Endodermal cell (in vitro differentiated cells): ENCODE results near the gene PBLD. TPM values are rescaled to one million over a fixed set of nuclear protein-coding genes. Genes with fewer than 3 reads are reported as not detected.
"Not testable (repeated sequence)": the region's sequence is repeated elsewhere in the genome, so short reads cannot be mapped to it uniquely, and the experiment has no call there.

Experiments used
- DNase-seq: peaks from one replicate; pipeline ENCODE4 v3.0.0-alpha.2; 2017
- H3K27ac ChIP-seq: 2 replicates; pipeline ENCODE4 v1.5.1; 2013; ENCODE audit warnings: mild to moderate bottlenecking, low read depth, low read length, moderate library complexity
- H3K27me3 ChIP-seq: 2 replicates; pipeline ENCODE4 v1.6.1; 2013; ENCODE audit warnings: mild to moderate bottlenecking, low read length, moderate library complexity; ENCODE audit not compliant: insufficient read depth, control insufficient read depth, poor library complexity, severe bottlenecking
- H3K36me3 ChIP-seq: 2 replicates; pipeline ENCODE4 v1.7.0; 2013; ENCODE audit warnings: mild to moderate bottlenecking, low read length, moderate library complexity; ENCODE audit not compliant: control insufficient read depth, insufficient read depth
- H3K4me1 ChIP-seq: one replicate; pipeline ENCODE4 v1.7.0; 2013; ENCODE audit warnings: low read length; ENCODE audit not compliant: control insufficient read depth, insufficient read depth
- H3K4me3 ChIP-seq: 2 replicates; pipeline ENCODE4 v1.5.1; 2013; ENCODE audit warnings: mild to moderate bottlenecking, low read length, moderate library complexity
- H3K9ac ChIP-seq: 2 replicates; pipeline ENCODE4 v1.6.1; 2013; ENCODE audit warnings: mild to moderate bottlenecking, low read length, moderate library complexity; ENCODE audit not compliant: poor library complexity, severe bottlenecking; ENCODE audit errors: extremely low read depth
- H3K9me3 ChIP-seq: 2 replicates; pipeline ENCODE4 v1.6.1; 2013; ENCODE audit warnings: mild to moderate bottlenecking, low read length, moderate library complexity; ENCODE audit not compliant: control insufficient read depth
- H3K27ac Mint-ChIP-seq: 2 replicates; pipeline ENCODE4 v1.8.0; 2020; ENCODE audit warnings: mixed read lengths
- H3K27me3 Mint-ChIP-seq: 2 replicates; pipeline ENCODE4 v1.8.0; 2021; ENCODE audit warnings: mild to moderate bottlenecking, mixed read lengths; ENCODE audit not compliant: insufficient read depth
- H3K36me3 Mint-ChIP-seq: 2 replicates; pipeline ENCODE4 v1.8.0; 2020; ENCODE audit warnings: low read depth, mixed read lengths
- H3K4me1 Mint-ChIP-seq: 2 replicates; pipeline ENCODE4 v1.8.0; 2020; ENCODE audit warnings: mixed read lengths
- H3K4me3 Mint-ChIP-seq: 2 replicates; pipeline ENCODE4 v1.8.0; 2020; ENCODE audit warnings: mild to moderate bottlenecking, moderate library complexity, mixed read lengths
- H3K9me3 Mint-ChIP-seq: 2 replicates; pipeline ENCODE4 v1.8.0; 2020; ENCODE audit warnings: mild to moderate bottlenecking, mixed read lengths
- WGBS, 2 experiments: methylation state at CpG; one replicate each; pipeline versions ENCODE4 v1.1.5 to v1.1.7; 2013; ENCODE audit warnings: missing lambda C conversion rate in 2 of 2, mixed read lengths in 1 of 2; ENCODE audit not compliant: insufficient coverage in 1 of 2, insufficient read length in 1 of 2; 5-methylcytosine and 5-hydroxymethylcytosine counted together
- total RNA-seq, 2 donors: library from RNA; stranded (reverse); fragmentation: NEBNext Ultra II Directional in 1 of 2; extraction: Animal tissue kit (Norgen Biotek cat#: 25700) in 1 of 2; gene quantifications; 2 replicates in 1 of 2; 3 replicates in 1 of 2; pipeline ENCODE4 v1.2.1, GENCODE V29; 2021
- TF ChIP-seq, protein P1 (sequence below): fragments of 200-600 bp; sonication (generic); conservative IDR thresholded peaks from 2 replicates; pipeline ENCODE4 v1.5.0; 2021; ENCODE audit warnings: antibody characterized with exemption, mild to moderate bottlenecking

Gene PBLD
- total RNA-seq, 2 donors from 2014 or later: 5.0 to 5.3 TPM

DNA sequence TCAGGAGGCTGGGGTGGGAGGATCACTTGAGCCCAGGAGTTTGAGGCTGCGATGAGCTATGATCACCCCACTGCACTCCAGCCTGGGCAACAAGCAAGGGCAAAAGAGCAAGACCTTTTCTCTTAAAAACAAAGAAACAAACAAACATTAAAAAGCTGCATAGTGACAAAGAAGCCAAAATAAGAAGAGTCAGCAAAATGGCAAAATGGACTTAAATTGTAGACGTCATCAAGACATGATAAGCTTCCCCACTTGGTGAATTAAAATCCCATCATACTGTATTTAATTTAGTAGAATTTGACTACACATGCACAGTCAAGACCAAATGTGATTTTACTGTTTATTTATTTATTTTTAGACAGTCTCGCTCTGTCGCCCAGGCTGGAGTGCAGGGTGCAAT, 52.0 kb downstream of the PBLD start:
- WGBS, 2 experiments: 92 to 99% methylated on average over 3 to 4 of the region's 4 CpGs
- H3K27me3 ChIP-seq: no peaks in the 10 kb centered on the region
- H3K4me3 ChIP-seq: peak overlapping the region; percentile 33
- Mint-ChIP-seq H3K4me1 (no peaks in the 10 kb centered on the region), H3K4me3 (no peak overlapping the region), H3K27ac (no peak overlapping the region), H3K36me3 (peaks cover 22% of the 10 kb centered on the region), H3K9me3 (peaks cover 44% of the 10 kb centered on the region), H3K27me3 (peaks cover 3% of the 10 kb centered on the region)
- no peaks in the 10 kb centered on the region for H3K36me3 ChIP-seq
- DNase-seq: no peak
- H3K9me3 ChIP-seq: peaks cover 24% of the 10 kb centered on the region
- TF ChIP-seq, protein P1, sequence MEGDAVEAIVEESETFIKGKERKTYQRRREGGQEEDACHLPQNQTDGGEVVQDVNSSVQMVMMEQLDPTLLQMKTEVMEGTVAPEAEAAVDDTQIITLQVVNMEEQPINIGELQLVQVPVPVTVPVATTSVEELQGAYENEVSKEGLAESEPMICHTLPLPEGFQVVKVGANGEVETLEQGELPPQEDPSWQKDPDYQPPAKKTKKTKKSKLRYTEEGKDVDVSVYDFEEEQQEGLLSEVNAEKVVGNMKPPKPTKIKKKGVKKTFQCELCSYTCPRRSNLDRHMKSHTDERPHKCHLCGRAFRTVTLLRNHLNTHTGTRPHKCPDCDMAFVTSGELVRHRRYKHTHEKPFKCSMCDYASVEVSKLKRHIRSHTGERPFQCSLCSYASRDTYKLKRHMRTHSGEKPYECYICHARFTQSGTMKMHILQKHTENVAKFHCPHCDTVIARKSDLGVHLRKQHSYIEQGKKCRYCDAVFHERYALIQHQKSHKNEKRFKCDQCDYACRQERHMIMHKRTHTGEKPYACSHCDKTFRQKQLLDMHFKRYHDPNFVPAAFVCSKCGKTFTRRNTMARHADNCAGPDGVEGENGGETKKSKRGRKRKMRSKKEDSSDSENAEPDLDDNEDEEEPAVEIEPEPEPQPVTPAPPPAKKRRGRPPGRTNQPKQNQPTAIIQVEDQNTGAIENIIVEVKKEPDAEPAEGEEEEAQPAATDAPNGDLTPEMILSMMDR: no peak
- no peak overlapping the region for H3K27ac ChIP-seq
- H3K4me1 ChIP-seq: no peaks in the 10 kb centered on the region
- no peak overlapping the region for H3K9ac ChIP-seq

DNA sequence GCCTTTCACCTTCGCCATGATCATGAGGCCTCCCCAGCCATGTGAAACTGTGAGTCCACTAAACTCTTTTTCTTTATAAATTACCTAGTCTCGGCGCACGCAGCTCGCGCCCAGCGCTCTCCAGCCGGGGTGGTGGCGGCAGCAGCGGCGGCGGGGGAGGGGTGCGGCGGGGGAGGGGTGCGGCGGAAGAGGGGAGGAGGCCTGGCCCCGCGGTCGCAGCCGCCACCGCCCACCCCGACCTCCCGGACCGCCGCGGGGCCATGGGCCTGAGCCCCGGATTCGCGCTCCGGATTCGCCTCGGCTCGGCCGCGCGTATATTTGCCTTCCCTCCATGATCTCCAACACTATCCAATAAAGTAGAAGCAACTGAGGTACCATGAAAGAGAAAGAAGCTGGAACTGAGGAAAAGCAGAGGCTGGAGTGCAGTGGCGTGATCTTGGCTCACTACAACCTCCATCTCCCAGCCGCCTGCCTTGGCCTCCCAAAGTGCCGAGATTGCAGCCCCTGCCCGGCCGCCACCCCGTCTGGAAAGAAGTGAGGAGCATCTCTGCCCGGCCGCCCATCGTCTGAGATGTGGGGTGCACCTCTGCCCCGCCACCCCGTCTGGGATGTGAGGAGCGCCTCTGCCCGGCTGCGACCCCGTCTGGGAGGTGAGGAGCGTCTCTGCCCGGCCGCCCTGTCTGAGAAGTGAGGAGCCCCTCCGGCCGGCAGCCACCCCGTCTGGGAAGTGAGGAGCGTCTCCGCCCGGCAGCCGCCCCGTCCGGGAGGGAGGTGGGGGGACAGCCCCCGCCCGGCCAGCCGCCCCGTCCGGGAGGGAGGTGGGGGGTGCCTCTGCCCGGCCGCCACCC, 53.6 kb downstream of the PBLD start:
- not testable (repeated sequence) for H3K4me3 ChIP-seq

GRCh38 chr10:68277814-68278213, 54.9 kb downstream of the PBLD start:
- not testable (repeated sequence) for DNase-seq, H3K27me3 Mint-ChIP-seq, H3K4me1 ChIP-seq, H3K27ac ChIP-seq, H3K36me3 ChIP-seq, H3K27ac Mint-ChIP-seq, H3K4me3 ChIP-seq, H3K27me3 ChIP-seq, H3K4me3 Mint-ChIP-seq, H3K4me1 Mint-ChIP-seq, H3K9ac ChIP-seq
- peaks cover 34% of the 10 kb centered on the region for H3K9me3 ChIP-seq
- Mint-ChIP-seq H3K36me3 (peaks cover 22% of the 10 kb centered on the region), H3K9me3 (peaks cover 52% of the 10 kb centered on the region)
- 96 to 100% methylated on average over 1 to 2 of the region's 2 CpGs for WGBS, 2 experiments

More for the DNA sequence above, 53.6 kb downstream of the PBLD start:
- H3K4me3 Mint-ChIP-seq, DNase-seq, H3K36me3 ChIP-seq, H3K27me3 Mint-ChIP-seq, H3K27ac ChIP-seq, H3K4me1 ChIP-seq, H3K9ac ChIP-seq, H3K27ac Mint-ChIP-seq, H3K4me1 Mint-ChIP-seq, H3K27me3 ChIP-seq: not testable (repeated sequence)
- H3K9me3 ChIP-seq: peaks cover 33% of the 10 kb centered on the region
- H3K36me3 Mint-ChIP-seq: peaks cover 22% of the 10 kb centered on the region
- WGBS, 2 experiments: 96 to 100% methylated on average over 1 to 64 of the region's 70 CpGs
- H3K9me3 Mint-ChIP-seq: peaks cover 48% of the 10 kb centered on the region

GRCh38 chr10:68276224-68276623, 56.5 kb downstream of the PBLD start:
- H3K36me3 Mint-ChIP-seq: peaks cover 19% of the 10 kb centered on the region
- Histone ChIP-seq H3K9ac (no peak overlapping the region), H3K4me1 (peaks cover 2% of the 10 kb centered on the region), H3K27ac (no peak overlapping the region), H3K27me3 (no peaks in the 10 kb centered on the region), H3K4me3 (no peak overlapping the region), H3K9me3 (peaks cover 40% of the 10 kb centered on the region), H3K36me3 (no peaks in the 10 kb centered on the region)
- H3K27ac Mint-ChIP-seq: no peak overlapping the region
- peaks cover 3% of the 10 kb centered on the region for H3K27me3 Mint-ChIP-seq
- H3K4me3 Mint-ChIP-seq: no peak overlapping the region
- DNase-seq: no peak
- TF ChIP-seq, protein P1: no peak
- peaks cover 55% of the 10 kb centered on the region for H3K9me3 Mint-ChIP-seq
- H3K4me1 Mint-ChIP-seq: peaks cover 6% of the 10 kb centered on the region
